NOMO-1 treated with dmso at 0.1 percent for 144 hours (cell line): ENCODE measurements around the gene ANKRD33B.
"Not testable (repeated sequence)": the region's sequence is repeated elsewhere in the genome, so short reads cannot be mapped to it uniquely, and the experiment has no call there.

Source experiments
- DNase-seq: peaks from one replicate; lab custom pipeline; 2025; ENCODE audit not compliant: unreplicated experiment; lab: John Stamatoyannopoulos, UW

Gene ANKRD33B

GRCh38 chr5:10536931-10537579 lies 26.8 kb upstream of the ANKRD33B start:
- DNase-seq = peak; percentile 89

GRCh38 chr5:10537624-10538023 lies 26.2 kb upstream of the ANKRD33B start:
- no peak for DNase-seq

- DNase-seq = no peak
Observed at GRCh38 chr5:10538103-10538788, 25.6 kb upstream of the ANKRD33B start.

GRCh38 chr5:10538789-10539686 lies 24.8 kb upstream of the ANKRD33B start:
- DNase-seq = peak; percentile 37

GRCh38 chr5:10539687-10539998 lies 24.2 kb upstream of the ANKRD33B start:
- no peak for DNase-seq

- DNase-seq = no peak
Observed at GRCh38 chr5:10540036-10540544, 23.8 kb upstream of the ANKRD33B start.

- DNase-seq = no peak
Observed at GRCh38 chr5:10540951-10541646, 22.8 kb upstream of the ANKRD33B start.

- no peak for DNase-seq
Observed at GRCh38 chr5:10542055-10542550, 21.8 kb upstream of the ANKRD33B start.

GRCh38 chr5:10543585-10544040 lies 20.3 kb upstream of the ANKRD33B start:
- peak; percentile 99 for DNase-seq

- no peak for DNase-seq
Observed at GRCh38 chr5:10545084-10545483, 18.8 kb upstream of the ANKRD33B start.

GRCh38 chr5:10546186-10546585 lies 17.7 kb upstream of the ANKRD33B start:
- peak; percentile 65 for DNase-seq

- no peak for DNase-seq
Observed at GRCh38 chr5:10548418-10549122, 15.3 kb upstream of the ANKRD33B start.

- not testable (repeated sequence) for DNase-seq
Observed at GRCh38 chr5:10549123-10549514, 14.8 kb upstream of the ANKRD33B start.

- no peak for DNase-seq
Observed at GRCh38 chr5:10550222-10550995, 13.5 kb upstream of the ANKRD33B start.

GRCh38 chr5:10551782-10552138 lies 12.1 kb upstream of the ANKRD33B start:
- DNase-seq = no peak

- peak; percentile 47 for DNase-seq
Observed at GRCh38 chr5:10552183-10553143, 11.4 kb upstream of the ANKRD33B start.

- DNase-seq = no peak
Observed at GRCh38 chr5:10553476-10553875, 10.4 kb upstream of the ANKRD33B start.

- no peak for DNase-seq
Observed at GRCh38 chr5:10555277-10555684, 8.6 kb upstream of the ANKRD33B start.
